DOHH2 (cell line): ENCODE results near the gene PLSCR4.
"Not testable (repeated sequence)": the region's sequence is repeated elsewhere in the genome, so short reads cannot be mapped to it uniquely, and the experiment has no call there.

ENCODE experiments used
- CTCF ChIP-seq: fragments of 200-600 bp; sonication (generic); IDR thresholded peaks from one replicate; pipeline ENCODE4 v1.5.1; 2014; ENCODE audit warnings: antibody characterized with exemption, mild to moderate bottlenecking, low read depth, low read length; ENCODE audit not compliant: poor library complexity, severe bottlenecking
- EZH2phosphoT487 ChIP-seq: fragments of 200-600 bp; sonication (generic); IDR thresholded peaks from 2 replicates; pipeline ENCODE4 v1.6.1; 2017; ENCODE audit warnings: borderline replicate concordance, mild to moderate bottlenecking, antibody characterized with exemption, low read length, moderate library complexity, mixed read lengths

DNA sequence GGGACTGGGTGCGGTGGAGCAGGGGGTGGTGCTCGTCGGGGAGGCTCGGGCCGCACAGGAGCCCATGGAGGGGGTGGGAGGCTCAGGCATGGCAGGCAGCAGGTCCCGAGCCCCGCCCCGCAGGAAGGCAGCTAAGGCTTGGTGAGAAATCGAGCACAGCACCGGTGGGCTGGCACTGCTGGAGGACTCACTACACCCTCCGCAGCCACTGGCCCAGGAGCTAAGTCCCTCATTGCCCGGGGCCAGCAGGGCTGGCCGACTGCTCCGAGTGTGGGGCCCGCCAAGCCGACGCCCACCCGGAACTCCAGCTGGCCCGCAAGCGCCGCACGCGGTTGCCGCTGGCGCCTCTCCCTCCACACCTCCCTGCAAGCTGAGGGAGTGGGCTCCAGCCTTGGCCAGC is 25.4 kb downstream of the PLSCR4 start:
- not testable (repeated sequence) for TF ChIP-seq CTCF, EZH2phosphoT487
